Stimulated activated CD4-positive, alpha-beta T cell treated with anti-CD3 and anti-CD28 coated beads, Interleukin-12 subunit alpha, Interleukin-12 subunit beta, amount 100 ng/mL, for 48 hours (primary cell): ENCODE results near the gene DCC.

Experiments used
- DNase-seq, 3 donors: peaks; one replicate each; pipeline ENCODE4 v3.0.0-alpha.2; 2020; ENCODE audit warnings: low read depth in 2 of 3, low spot score in 1 of 3

Gene DCC

GRCh38 chr18:53553030-53553429, 1213.0 kb downstream of the DCC start:
- DNase-seq, result no peak

GRCh38 chr18:53556450-53556849, 1216.5 kb downstream of the DCC start:
- no peak for DNase-seq

GRCh38 chr18:53560546-53560945, 1220.5 kb downstream of the DCC start:
- DNase-seq, result no peak

- no peak for DNase-seq
Observed at GRCh38 chr18:53566626-53567025, 1226.6 kb downstream of the DCC start.

GRCh38 chr18:53567929-53568574, 1228.1 kb downstream of the DCC start:
- peak in 1 of 3 donors; percentile 0 for DNase-seq
